ENCODE results near the gene SPNS2. TPM values are rescaled to one million over a fixed set of nuclear protein-coding genes. Genes with fewer than 3 reads are reported as not detected.
A peak's percentile ranks its signal among the peaks of the same experiment; 100 is the strongest.

SPNS2 gene, protein sequence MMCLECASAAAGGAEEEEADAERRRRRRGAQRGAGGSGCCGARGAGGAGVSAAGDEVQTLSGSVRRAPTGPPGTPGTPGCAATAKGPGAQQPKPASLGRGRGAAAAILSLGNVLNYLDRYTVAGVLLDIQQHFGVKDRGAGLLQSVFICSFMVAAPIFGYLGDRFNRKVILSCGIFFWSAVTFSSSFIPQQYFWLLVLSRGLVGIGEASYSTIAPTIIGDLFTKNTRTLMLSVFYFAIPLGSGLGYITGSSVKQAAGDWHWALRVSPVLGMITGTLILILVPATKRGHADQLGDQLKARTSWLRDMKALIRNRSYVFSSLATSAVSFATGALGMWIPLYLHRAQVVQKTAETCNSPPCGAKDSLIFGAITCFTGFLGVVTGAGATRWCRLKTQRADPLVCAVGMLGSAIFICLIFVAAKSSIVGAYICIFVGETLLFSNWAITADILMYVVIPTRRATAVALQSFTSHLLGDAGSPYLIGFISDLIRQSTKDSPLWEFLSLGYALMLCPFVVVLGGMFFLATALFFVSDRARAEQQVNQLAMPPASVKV
- 10 to 100 TPM in 3 of 4 donors, 1 to 10 TPM in 1; 8.7 to 72.0 (median 18.2) TPM for total RNA-seq

DNA sequence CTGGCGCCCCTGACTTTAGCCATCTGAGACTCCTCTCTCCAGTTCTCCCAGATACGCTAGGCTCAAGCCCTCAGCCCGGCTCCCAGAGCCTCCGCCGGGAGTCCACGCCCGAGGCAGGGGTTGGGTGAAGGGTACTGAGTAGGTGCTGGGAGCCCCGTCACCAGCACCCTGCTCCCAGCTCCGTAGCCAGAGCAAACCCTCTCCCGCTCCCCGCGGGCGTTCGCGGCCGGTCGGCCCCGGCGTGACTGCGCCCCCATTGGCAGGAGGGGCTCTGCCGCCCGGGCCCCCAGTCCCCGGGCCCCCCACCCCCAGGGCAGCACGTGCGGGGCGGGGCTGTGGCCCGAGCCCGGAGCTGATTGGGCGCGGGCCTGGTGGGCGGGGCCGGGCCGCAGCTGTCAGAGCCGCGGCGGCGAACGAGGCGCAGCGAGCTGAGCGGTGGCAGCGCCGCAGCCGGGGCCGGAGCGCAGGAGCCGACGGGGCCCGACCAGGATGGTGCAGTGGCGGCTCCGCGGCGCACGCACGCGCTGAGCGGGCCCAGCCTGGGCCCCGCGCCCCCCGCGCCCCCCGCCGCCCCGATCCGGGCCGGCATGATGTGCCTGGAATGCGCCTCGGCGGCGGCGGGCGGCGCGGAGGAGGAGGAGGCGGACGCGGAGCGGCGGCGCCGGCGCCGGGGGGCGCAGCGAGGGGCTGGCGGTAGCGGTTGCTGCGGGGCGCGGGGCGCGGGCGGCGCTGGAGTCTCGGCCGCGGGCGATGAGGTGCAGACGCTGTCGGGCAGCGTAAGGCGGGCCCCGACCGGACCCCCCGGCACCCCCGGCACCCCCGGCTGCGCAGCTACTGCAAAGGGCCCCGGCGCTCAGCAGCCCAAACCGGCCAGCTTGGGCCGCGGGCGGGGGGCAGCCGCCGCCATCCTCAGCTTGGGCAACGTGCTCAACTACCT, at the start of gene SPNS2:
Gene SPNS2, plus strand, starts transcription at position 421 of the 937 bp plus-strand sequence. Its CDS starts 167 bp downstream, at position 588.
- peak; percentile 68 for DNase-seq
- H3K27me3 ChIP-seq, result peaks cover 55% of the 10 kb centered on the region
- H3K4me3 ChIP-seq, result peak within 1 kb of the TSS; percentile 11 to 38 (median 32)
- in situ Hi-C loops (cut with MboI; ENCODE audit: low pct_ligation_motif_present in 1 of 4, low pct_unique_long_range_greater_than_20kb in 1 of 4, low sequenced_read_pairs in 3 of 4) (no loop called here), intact Hi-C loops (cut with DNase I; ENCODE audit: low total_unique reads) (no loop called here)
- H3K36me3 ChIP-seq, result no peaks in the 10 kb centered on the region
- H3K4me1 ChIP-seq, result peaks cover 12 to 22% (median 20%) of the 10 kb centered on the region in 4 donors
- WGBS, 2 donors (ENCODE audit: low coverage in 1 of 2), result 0% methylated on average over 33 of the region's 117 CpGs; no CpG with 5 or more reads in 1 of the 2 donors
- peak within 1 kb of the TSS in 3 of 4 donors; percentile 18 to 34 (median 33) for H3K27ac ChIP-seq
- TF ChIP-seq EP300 (IDR thresholded peaks at IDR 0.05; ENCODE audit: low read depth) (no peak), POLR2AphosphoS5 (IDR thresholded peaks at IDR 0.05) (peak in 1 of 3 donors; percentile 39)
- H3K9me3 ChIP-seq, result no peaks in the 10 kb centered on the region

- WGBS, 2 donors (ENCODE audit: low coverage in 1 of 2), result 41 to 52% methylated on average over 3 to 11 of the region's 11 CpGs
- Histone ChIP-seq H3K4me1 (peaks cover 0 to 14% (median 10%) of the 10 kb centered on the region in 4 donors), H3K27ac (no peak overlapping the region), H3K9me3 (no peaks in the 10 kb centered on the region), H3K4me3 (no peak overlapping the region), H3K36me3 (no peaks in the 10 kb centered on the region), H3K27me3 (no peaks in the 10 kb centered on the region)
- intact Hi-C loops (cut with DNase I; ENCODE audit: low total_unique reads) (no loop called here), in situ Hi-C loops (cut with MboI; ENCODE audit: low pct_ligation_motif_present in 1 of 4, low pct_unique_long_range_greater_than_20kb in 1 of 4, low sequenced_read_pairs in 3 of 4) (loop anchor here in 2 of 4 donors (25.0 kb wide), 2 partner anchors 163 to 188 kb away; partner anchors contain the start of gene ALOX15 (in 1 of the 2))
- TF ChIP-seq POLR2AphosphoS5 (IDR thresholded peaks at IDR 0.05) (no peak), CTCF (IDR thresholded peaks at IDR 0.05) (no peak), POLR2A (IDR thresholded peaks at IDR 0.05) (no peak), EP300 (IDR thresholded peaks at IDR 0.05; ENCODE audit: low read depth) (no peak)
- peak; percentile 39 for DNase-seq
Measured at GRCh38 chr17:4449736-4450135, 48.9 kb upstream of the SPNS2 start.

DNA sequence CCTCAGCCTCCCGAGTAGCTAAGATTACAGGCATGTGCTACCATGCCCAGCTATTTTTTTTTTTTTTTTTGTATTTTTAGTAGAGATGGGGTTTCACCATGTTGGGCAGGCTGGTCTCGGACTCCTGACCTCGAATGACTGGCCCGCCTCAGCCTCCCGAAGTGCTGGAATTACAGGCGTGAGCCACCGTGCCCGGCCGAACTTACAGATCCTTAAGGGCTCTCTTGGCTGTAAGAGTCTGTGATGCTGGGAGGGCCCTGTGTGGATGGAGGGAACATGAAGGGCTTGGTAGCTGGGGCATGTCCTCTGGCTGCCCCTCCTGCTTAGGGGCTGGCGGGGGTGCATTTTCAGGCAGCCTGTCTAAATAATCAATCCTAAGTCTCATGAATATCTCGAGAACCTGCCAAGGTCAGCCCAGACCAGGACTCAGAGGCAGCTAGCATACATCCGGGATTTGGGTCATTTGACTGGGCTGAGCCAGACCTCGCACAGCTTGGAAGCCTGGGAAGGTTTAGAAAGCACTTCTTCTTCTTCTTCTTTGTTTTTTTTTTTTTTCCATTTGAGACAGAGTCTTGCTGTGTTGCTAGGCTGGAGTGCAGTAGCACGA, 47.9 kb upstream of the SPNS2 start:
- Histone ChIP-seq H3K9me3 (no peaks in the 10 kb centered on the region), H3K27ac (no peak overlapping the region), H3K4me1 (peaks cover 0 to 11% (median 7%) of the 10 kb centered on the region in 4 donors), H3K36me3 (no peaks in the 10 kb centered on the region), H3K4me3 (no peak overlapping the region), H3K27me3 (no peaks in the 10 kb centered on the region)
- no peak for TF ChIP-seq CTCF (IDR thresholded peaks at IDR 0.05)
- no peak for TF ChIP-seq EP300 (IDR thresholded peaks at IDR 0.05; ENCODE audit: low read depth)
- TF ChIP-seq POLR2AphosphoS5 (IDR thresholded peaks at IDR 0.05), result no peak
- no peak for TF ChIP-seq POLR2A (IDR thresholded peaks at IDR 0.05)
- in situ Hi-C loops (cut with MboI; ENCODE audit: low pct_ligation_motif_present in 1 of 4, low pct_unique_long_range_greater_than_20kb in 1 of 4, low sequenced_read_pairs in 3 of 4) (no loop called here), intact Hi-C loops (cut with DNase I; ENCODE audit: low total_unique reads) (no loop called here)
- 80 to 92% methylated on average over 7 to 14 of the region's 14 CpGs for WGBS, 2 donors (ENCODE audit: low coverage in 1 of 2)
- no peak for DNase-seq

DNA sequence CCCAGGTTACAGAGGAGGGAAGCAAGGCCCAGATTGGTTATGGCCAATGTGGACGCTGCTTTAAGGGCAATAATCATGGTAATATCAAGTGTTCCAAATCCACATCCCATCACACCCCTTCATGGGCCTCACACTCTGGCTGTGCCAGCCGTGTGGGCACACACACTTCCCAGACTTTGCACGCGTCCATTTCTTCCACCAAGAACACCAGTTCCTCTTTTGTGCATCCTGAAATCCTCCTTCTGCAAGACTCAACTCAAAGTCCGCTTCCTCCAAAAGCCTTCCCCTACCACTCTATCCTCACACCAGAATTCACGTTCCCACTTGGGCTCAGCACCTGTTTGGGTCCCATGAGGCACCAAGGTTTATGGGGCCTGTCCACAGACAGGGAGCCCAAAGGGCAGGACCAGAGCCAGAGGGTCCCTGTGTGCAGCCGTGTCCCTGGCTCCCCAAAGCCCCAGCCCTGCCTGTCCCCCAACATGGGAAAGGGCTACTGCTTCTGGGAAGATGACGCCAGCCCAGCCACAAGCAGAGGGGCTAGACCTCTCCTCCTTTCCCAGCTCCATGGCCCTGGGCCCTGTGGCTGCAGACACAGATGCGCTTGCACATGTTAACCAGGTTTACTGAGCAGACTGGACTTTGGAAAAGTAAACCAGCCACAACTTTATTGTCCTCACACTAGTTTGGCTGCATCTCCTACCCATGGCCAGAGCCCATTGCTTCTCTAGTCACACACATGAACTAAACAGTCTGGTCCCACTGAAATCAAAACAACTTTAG, 44.7 kb upstream of the SPNS2 start:
- H3K27me3 ChIP-seq, result no peaks in the 10 kb centered on the region
- no peak for DNase-seq
- H3K4me1 ChIP-seq, result peaks cover 0 to 11% (median 7%) of the 10 kb centered on the region in 4 donors
- TF ChIP-seq POLR2A (IDR thresholded peaks at IDR 0.05) (no peak), EP300 (IDR thresholded peaks at IDR 0.05; ENCODE audit: low read depth) (no peak), POLR2AphosphoS5 (IDR thresholded peaks at IDR 0.05) (no peak), CTCF (IDR thresholded peaks at IDR 0.05) (no peak)
- no peaks in the 10 kb centered on the region for H3K36me3 ChIP-seq
- WGBS, 2 donors (ENCODE audit: low coverage in 1 of 2), result 75% methylated on average over 9 of the region's 9 CpGs; no CpG with 5 or more reads in 1 of the 2 donors
- no peak overlapping the region for H3K4me3 ChIP-seq
- in situ Hi-C loops (cut with MboI; ENCODE audit: low pct_ligation_motif_present in 1 of 4, low pct_unique_long_range_greater_than_20kb in 1 of 4, low sequenced_read_pairs in 3 of 4) (no loop called here), intact Hi-C loops (cut with DNase I; ENCODE audit: low total_unique reads) (no loop called here)
- H3K9me3 ChIP-seq, result no peaks in the 10 kb centered on the region
- peak overlapping the region in 1 of 4 donors; percentile 35 for H3K27ac ChIP-seq
